Measurements from ENCODE around the gene CLEC4A. TPM values are rescaled to one million over a fixed set of nuclear protein-coding genes. Genes with fewer than 3 reads are reported as not detected.

CLEC4A gene
- polyA plus RNA-seq, 2 of the 4 experiments (the other 2 are of a cell fraction): 0.27 TPM; not detected in 1

DNA sequence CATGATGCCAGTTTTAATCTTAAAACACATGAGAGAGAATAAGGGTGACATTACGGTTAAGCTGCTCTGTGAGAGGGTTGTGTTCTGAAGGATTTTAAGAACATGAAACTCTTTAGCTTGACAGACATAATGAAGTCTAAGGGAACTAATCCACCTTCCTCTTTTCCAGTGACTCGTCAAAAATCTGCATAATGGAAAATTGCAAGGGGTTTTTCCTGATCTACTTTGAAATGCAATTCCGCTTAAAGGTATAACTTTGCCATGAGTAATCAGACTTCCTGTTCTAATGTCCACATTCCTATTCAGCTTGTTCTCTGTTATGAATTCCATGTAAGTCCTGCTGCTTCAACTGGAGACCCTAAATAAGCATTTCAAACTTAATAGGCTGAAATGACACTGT is 33.4 kb downstream of the CLEC4A start, which contains the start of gene ZNF705A:
ZNF705A (plus strand) TSS at position 171 of the 400 bp plus-strand sequence. CDS start 15,611 bp downstream, outside the sequence.
- Histone ChIP-seq H3K4me1 (peaks cover 38% of the 10 kb centered on the region), H3K4me2 (peak within 1 kb of the TSS; percentile 46), H3K27ac (peak within 1 kb of the TSS; percentile 47 to 75), H3K9me3 (peaks cover 4% of the 10 kb centered on the region; the same call in 1 of the 3 replicates), H3K4me3 (no peak within 1 kb of the TSS)
- POLR2A ChIA-PET: no interaction called here
- no peak for TF ChIP-seq FOSL2 (IDR thresholded peaks at IDR 0.05)
- TF ChIP-seq FOSL2 (CRISPR knock-in tag; IDR thresholded peaks at IDR 0.05): 0 out of 2 replicates have a peak, but pooled peaks have one; percentile 41
- TF ChIP-seq TP53 (CRISPR knock-in tag; IDR thresholded peaks at IDR 0.05): no peak
- TF ChIP-seq NPAS2 (CRISPR knock-in tag; IDR thresholded peaks at IDR 0.05; ENCODE audit: borderline replicate concordance): no peak
- TF ChIP-seq PHF8 (IDR thresholded peaks at IDR 0.05; ENCODE audit: borderline replicate concordance, low read depth): no peak
- TF ChIP-seq, protein P1, sequence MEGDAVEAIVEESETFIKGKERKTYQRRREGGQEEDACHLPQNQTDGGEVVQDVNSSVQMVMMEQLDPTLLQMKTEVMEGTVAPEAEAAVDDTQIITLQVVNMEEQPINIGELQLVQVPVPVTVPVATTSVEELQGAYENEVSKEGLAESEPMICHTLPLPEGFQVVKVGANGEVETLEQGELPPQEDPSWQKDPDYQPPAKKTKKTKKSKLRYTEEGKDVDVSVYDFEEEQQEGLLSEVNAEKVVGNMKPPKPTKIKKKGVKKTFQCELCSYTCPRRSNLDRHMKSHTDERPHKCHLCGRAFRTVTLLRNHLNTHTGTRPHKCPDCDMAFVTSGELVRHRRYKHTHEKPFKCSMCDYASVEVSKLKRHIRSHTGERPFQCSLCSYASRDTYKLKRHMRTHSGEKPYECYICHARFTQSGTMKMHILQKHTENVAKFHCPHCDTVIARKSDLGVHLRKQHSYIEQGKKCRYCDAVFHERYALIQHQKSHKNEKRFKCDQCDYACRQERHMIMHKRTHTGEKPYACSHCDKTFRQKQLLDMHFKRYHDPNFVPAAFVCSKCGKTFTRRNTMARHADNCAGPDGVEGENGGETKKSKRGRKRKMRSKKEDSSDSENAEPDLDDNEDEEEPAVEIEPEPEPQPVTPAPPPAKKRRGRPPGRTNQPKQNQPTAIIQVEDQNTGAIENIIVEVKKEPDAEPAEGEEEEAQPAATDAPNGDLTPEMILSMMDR (IDR thresholded peaks at IDR 0.05): no peak
- no peak for TF ChIP-seq POLR2AphosphoS2 (conservative IDR thresholded peaks at IDR 0.05; ENCODE audit: low read length)
- TF ChIP-seq USF2 (IDR thresholded peaks at IDR 0.05): no peak
- no peak for TF ChIP-seq ZC3H11A (IDR thresholded peaks at IDR 0.05)
- no peak for TF ChIP-seq GATA3 (IDR thresholded peaks at IDR 0.05; ENCODE audit: borderline replicate concordance)
- TF ChIP-seq HES2 (IDR thresholded peaks at IDR 0.05): no peak
- TF ChIP-seq NR3C1 (IDR thresholded peaks at IDR 0.05): no peak
- TF ChIP-seq MAFK (IDR thresholded peaks at IDR 0.05; ENCODE audit: partially characterized antibody): peak; percentile 63
- TF ChIP-seq FOXS1 (CRISPR knock-in tag; IDR thresholded peaks at IDR 0.05): no peak
- TF ChIP-seq HOXB5 (CRISPR knock-in tag; IDR thresholded peaks at IDR 0.05): no peak
- TF ChIP-seq NFE2L2 (conservative IDR thresholded peaks at IDR 0.05; ENCODE audit: low read length): 0 out of 2 replicates have a peak, but pooled peaks have one; percentile 19
- TF ChIP-seq BHLHE40 (IDR thresholded peaks at IDR 0.05; ENCODE audit: low read depth, low read length): no peak
- TF ChIP-seq ESRRA (IDR thresholded peaks at IDR 0.05; ENCODE audit: borderline replicate concordance, low read length): no peak
- TF ChIP-seq EP300 (IDR thresholded peaks at IDR 0.05): no peak
- TF ChIP-seq HEYL (CRISPR knock-in tag; IDR thresholded peaks at IDR 0.05): no peak
- TF ChIP-seq, protein P2, sequence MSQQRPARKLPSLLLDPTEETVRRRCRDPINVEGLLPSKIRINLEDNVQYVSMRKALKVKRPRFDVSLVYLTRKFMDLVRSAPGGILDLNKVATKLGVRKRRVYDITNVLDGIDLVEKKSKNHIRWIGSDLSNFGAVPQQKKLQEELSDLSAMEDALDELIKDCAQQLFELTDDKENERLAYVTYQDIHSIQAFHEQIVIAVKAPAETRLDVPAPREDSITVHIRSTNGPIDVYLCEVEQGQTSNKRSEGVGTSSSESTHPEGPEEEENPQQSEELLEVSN (IDR thresholded peaks at IDR 0.05; ENCODE audit: borderline replicate concordance, low read depth): no peak
- no peak for TF ChIP-seq CHD4 (IDR thresholded peaks at IDR 0.05; ENCODE audit: borderline replicate concordance)
- TF ChIP-seq PBX3 (IDR thresholded peaks at IDR 0.05): no peak
- FAIRE-seq (peak; percentile 68), ATAC-seq (peak; percentile 59 to 88; a peak in 5 of 6 replicates), DNase-seq (ENCODE audit: low read depth in 1 of 2, low spot score in 1 of 2) (peak; percentile 18 to 76)
- 16% methylated on average over 3 of the region's 3 CpGs for WGBS (ENCODE audit: missing lambda C conversion rate)
- CTCF ChIA-PET: interaction anchor here (1.5 kb wide), 1 partner anchor 48 kb away, joined by 3 read pairs; no protein-coding TSS in a partner anchor

Data from A549 (cell line).